Left ventricle myocardium inferior (tissue), 1 donor: Measurements from ENCODE around the gene DNAJB1. TPM values are rescaled to one million over a fixed set of nuclear protein-coding genes. Genes with fewer than 3 reads are reported as not detected.
"Not testable (repeated sequence)": the region's sequence is repeated elsewhere in the genome, so short reads cannot be mapped to it uniquely, and the experiment has no call there.

Experiments used
- DNase-seq: peaks from one replicate; pipeline ENCODE4 v3.0.0-alpha.2; 2020
- H3K27ac ChIP-seq: fragments of 200-600 bp; replicated peaks from 2 replicates; pipeline ENCODE4 v1.8.0; 2021
- H3K27me3 ChIP-seq: fragments of 200-600 bp; 2 replicates; pipeline ENCODE4 v1.8.0; 2021; ENCODE audit warnings: low read depth
- H3K36me3 ChIP-seq: fragments of 200-600 bp; 2 replicates; pipeline ENCODE4 v1.8.0; 2021
- H3K4me1 ChIP-seq: fragments of 200-600 bp; 2 replicates; pipeline ENCODE4 v1.8.0; 2021
- H3K4me3 ChIP-seq: fragments of 200-600 bp; 2 replicates; pipeline ENCODE4 v1.8.0; 2021; ENCODE audit warnings: mild to moderate bottlenecking, moderate library complexity
- H3K9me3 ChIP-seq: fragments of 200-600 bp; replicated peaks from 2 replicates; pipeline ENCODE4 v1.8.0; 2021
- intact Hi-C: fragments of 100-400 bp; cut with micrococcal nuclease; formaldehyde crosslinking; loops from one replicate; pipeline ENCODE4 v1.11.0; 2022
- total RNA-seq: library from RNA; stranded (reverse); fragmentation: NEBNext Ultra II Directional; extraction: Animal tissue kit (Norgen Biotek cat#: 25700); gene quantifications from one replicate; pipeline ENCODE4 v1.2.1, GENCODE V29; 2021
- TF ChIP-seq, protein P1 (sequence below): fragments of 200-600 bp; IDR thresholded peaks from 2 replicates; pipeline ENCODE4 v1.8.0; 2021; ENCODE audit warnings: antibody characterized with exemption, mild to moderate bottlenecking, borderline replicate concordance
- donor health status: DM: no; HTN: yes; CAD: no; lungs with severe emphysema.

DNAJB1 gene
- total RNA-seq, 1 donor from 2014 or later: 48.7 TPM

DNA sequence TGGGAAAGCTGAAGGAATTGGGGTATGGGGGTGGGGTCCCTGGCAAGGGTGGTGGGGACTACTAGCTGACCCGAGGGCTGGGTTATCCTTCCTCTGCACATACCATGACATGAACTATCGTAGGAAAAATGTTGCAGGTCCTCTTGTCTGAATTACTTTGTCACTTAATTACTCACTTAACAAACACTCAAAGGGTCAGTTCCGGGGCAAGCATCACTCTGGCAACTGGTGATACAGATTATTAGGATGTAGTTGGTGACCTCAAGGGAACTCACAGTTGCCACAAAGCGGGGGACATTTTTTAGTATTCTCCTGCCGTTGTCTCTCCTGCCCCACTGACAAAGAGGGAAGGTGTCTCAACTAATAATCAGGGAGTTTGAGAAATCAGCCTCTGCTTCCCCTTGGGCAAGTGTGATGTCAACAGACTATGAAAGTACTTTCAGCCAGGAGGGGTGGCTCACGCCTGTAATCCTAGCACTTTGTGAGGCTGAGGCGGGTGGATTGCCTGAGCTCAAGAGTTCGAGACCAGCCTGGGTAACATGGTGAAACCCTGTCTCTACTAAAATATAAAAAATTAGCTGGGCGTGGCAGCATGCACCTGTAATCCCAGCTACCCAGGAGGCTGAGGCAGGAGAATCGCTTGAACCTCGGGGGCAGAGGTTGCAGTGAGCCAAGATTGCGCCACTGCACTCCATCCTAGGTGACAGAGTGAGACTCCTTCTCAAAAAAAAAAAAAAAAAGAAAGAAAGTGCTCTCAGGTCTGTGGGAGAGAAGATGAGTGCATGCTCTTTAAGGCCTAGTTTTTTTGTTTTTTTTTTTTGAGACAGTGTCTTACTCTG lies 10.3 kb downstream of the DNAJB1 start:
- intact Hi-C loops: no loop called here
- Histone ChIP-seq H3K4me3 (no peak overlapping the region), H3K27ac (no peak overlapping the region), H3K4me1 (peaks cover 11% of the 10 kb centered on the region), H3K27me3 (no peaks in the 10 kb centered on the region), H3K36me3 (no peaks in the 10 kb centered on the region), H3K9me3 (no peaks in the 10 kb centered on the region)
- DNase-seq: no peak
- TF ChIP-seq, protein P1, sequence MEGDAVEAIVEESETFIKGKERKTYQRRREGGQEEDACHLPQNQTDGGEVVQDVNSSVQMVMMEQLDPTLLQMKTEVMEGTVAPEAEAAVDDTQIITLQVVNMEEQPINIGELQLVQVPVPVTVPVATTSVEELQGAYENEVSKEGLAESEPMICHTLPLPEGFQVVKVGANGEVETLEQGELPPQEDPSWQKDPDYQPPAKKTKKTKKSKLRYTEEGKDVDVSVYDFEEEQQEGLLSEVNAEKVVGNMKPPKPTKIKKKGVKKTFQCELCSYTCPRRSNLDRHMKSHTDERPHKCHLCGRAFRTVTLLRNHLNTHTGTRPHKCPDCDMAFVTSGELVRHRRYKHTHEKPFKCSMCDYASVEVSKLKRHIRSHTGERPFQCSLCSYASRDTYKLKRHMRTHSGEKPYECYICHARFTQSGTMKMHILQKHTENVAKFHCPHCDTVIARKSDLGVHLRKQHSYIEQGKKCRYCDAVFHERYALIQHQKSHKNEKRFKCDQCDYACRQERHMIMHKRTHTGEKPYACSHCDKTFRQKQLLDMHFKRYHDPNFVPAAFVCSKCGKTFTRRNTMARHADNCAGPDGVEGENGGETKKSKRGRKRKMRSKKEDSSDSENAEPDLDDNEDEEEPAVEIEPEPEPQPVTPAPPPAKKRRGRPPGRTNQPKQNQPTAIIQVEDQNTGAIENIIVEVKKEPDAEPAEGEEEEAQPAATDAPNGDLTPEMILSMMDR: no peak

DNA sequence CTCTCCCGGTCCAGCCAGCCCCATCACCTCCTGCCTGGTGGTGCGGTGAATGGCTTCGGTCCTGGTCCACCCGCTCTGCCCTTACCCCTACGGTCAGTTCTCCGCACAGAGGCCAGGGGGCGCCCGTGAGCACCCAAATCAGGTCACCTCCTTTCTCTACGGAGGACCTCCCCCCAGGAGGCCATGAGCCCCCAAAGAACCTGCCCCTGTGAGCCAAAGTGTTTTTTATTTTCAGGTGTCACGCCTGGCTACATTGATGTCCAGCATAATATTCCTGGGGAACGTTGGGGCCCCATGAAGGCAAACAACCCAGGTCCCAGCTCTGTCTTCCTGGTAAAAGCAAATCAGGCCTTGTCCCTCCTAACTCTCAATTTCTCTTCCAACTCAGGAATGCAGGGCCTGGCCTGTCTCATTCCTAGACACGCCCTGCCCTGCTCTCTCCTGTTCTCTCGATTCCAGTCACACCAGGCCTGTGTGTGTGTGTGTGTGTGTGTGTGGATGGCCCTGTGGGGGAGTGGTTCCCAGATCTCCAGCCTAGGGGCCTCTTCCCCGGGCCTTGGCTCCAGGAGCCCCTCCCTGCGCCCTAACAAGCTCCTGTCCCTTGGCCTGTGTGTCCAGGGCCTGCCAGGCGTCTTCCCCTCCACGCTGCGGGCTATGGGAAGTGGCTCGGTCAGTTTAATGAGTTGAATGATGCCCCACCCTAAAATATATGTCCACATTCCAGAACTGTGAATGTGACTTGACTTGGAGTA lies 12.5 kb downstream of the DNAJB1 start:
- no peak overlapping the region for H3K27ac ChIP-seq
- intact Hi-C loops: no loop called here
- H3K9me3 ChIP-seq: no peaks in the 10 kb centered on the region
- DNase-seq: no peak
- peaks cover 11% of the 10 kb centered on the region for H3K4me1 ChIP-seq
- no peak overlapping the region for H3K4me3 ChIP-seq
- TF ChIP-seq, protein P1: peak; percentile 63
- no peaks in the 10 kb centered on the region for H3K36me3 ChIP-seq
- no peaks in the 10 kb centered on the region for H3K27me3 ChIP-seq

DNA sequence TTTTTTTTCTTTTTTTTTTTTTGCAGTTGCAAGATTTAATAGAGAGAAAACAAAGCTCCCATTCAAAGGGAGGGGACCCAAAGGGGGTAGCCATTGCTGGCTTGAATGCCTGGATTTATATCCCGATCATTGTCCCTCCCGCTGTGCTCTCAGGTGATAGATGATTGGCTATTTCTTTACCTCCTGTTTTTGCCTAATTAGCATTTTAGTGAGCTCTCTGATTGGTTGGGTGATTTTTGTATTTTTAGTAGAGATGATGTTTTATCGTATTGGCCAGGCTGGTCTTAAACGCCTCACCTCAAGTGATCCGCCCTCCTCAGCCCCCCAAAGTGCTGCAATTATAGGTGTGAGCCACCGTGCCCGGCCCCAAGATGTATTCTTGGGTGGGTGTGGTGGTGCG lies 13.6 kb downstream of the DNAJB1 start:
- H3K4me1 ChIP-seq, H3K27ac ChIP-seq, H3K9me3 ChIP-seq, H3K27me3 ChIP-seq, H3K36me3 ChIP-seq, intact Hi-C loops, H3K4me3 ChIP-seq, DNase-seq: not testable (repeated sequence)

DNA sequence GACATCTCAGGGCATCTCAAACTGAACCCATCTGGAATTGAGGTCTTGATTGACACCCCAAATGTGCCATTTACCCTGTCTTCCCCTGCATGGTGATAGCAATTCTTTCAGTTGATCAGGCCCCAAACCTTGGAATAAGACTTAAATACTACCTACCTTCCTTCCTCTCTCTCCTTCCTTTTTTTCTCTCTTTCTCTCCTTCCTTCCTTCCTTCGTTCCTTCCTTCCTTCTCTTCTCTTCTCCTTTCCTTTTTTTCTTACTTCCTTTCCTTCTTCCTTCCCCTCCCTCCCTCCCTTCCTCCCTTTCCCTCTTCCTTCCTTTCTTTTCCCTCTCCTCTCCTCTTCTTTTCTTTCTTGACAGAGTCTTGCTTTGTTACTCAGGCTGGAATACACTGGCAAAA lies 14.9 kb downstream of the DNAJB1 start:
- DNase-seq: no peak
- H3K4me1 ChIP-seq: no peaks in the 10 kb centered on the region
- no peaks in the 10 kb centered on the region for H3K9me3 ChIP-seq
- TF ChIP-seq, protein P1: no peak
- H3K27me3 ChIP-seq: no peaks in the 10 kb centered on the region
- intact Hi-C loops: no loop called here
- H3K27ac ChIP-seq: no peak overlapping the region
- H3K36me3 ChIP-seq: no peaks in the 10 kb centered on the region
- no peak overlapping the region for H3K4me3 ChIP-seq

DNA sequence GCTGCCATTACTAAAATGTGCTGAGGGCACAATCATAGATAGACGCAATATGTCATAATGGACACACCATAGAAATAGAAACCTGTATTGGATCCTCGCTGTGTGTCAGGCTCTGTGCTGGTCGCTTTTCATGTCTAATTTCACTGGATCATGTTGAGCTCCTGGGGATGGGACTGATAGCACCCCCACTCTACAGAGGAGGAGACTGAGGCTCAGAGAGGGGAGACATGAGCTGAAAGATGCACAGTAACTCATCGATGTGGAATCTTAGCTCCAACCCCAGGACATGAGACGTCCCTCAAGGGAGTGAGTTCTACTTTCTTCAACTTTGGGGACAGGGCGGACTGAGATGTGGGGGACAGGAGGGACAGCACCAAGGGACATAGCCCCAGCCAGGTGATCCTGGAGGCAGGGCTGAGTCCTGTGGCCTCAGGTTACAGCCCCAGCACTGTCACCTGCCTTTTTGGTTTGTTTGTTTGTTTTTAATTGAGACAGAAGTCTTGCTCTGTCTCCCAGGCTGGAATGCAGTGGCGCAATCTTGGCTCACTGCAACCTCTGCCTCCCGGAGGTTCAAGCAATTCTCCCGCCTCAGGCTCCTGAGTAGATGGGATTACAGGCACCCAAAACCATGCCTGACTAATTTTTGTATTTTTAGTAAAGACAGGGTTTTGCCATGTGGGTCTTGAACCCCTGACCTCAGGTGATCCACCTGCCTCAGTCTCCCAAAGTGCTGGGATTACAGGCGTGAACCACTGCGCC lies 15.7 kb downstream of the DNAJB1 start:
- Histone ChIP-seq H3K27ac (no peak overlapping the region), H3K4me3 (no peak overlapping the region), H3K27me3 (no peaks in the 10 kb centered on the region), H3K4me1 (peaks cover 4% of the 10 kb centered on the region), H3K36me3 (no peaks in the 10 kb centered on the region), H3K9me3 (no peaks in the 10 kb centered on the region)
- TF ChIP-seq, protein P1: no peak
- no peak for DNase-seq
- intact Hi-C loops: no loop called here
